ENCODE data around the gene ITGB1. TPM values are rescaled to one million over a fixed set of nuclear protein-coding genes. Genes with fewer than 3 reads are reported as not detected.
"Not testable (repeated sequence)": the region's sequence is repeated elsewhere in the genome, so short reads cannot be mapped to it uniquely, and the experiment has no call there.

ITGB1 gene
- total RNA-seq: 44.4 and 47.1 TPM in 2 replicates

- intact Hi-C loops (cut with micrococcal nuclease): loop anchor here (1.0 to 5.0 kb wide), 6 partner anchors 22 to 1636 kb away; partner anchors contain the start of gene CCDC7
These were observed at the start of gene ITGB1 for GRCh38 chr10:32958085-32959005. TSS of gene ITGB1 (minus strand) at chr10:32958230. CDS start at chr10:32935558, 22,672 bp downstream.

GRCh38 chr10:33006342-33006887, 48.4 kb upstream of the ITGB1 start:
- intact Hi-C loops (cut with micrococcal nuclease): loop anchor here (5.0 kb wide), 1 partner anchor 126 kb away; no protein-coding TSS in a partner anchor

GRCh38 chr10:33005322-33006301, 47.6 kb upstream of the ITGB1 start:
- intact Hi-C loops (cut with micrococcal nuclease): loop anchor here (5.0 kb wide), 1 partner anchor 127 kb away; no protein-coding TSS in a partner anchor

GRCh38 chr10:33001908-33002492, 44.0 kb upstream of the ITGB1 start:
- intact Hi-C loops (cut with micrococcal nuclease): no loop called here

GRCh38 chr10:32998060-32998581, 40.1 kb upstream of the ITGB1 start:
- intact Hi-C loops (cut with micrococcal nuclease): not testable (repeated sequence)

- intact Hi-C loops (cut with micrococcal nuclease): no loop called here
These were observed 37.7 kb upstream of the ITGB1 start for GRCh38 chr10:32995751-32996150.

GRCh38 chr10:32995066-32995622, 37.1 kb upstream of the ITGB1 start:
- intact Hi-C loops (cut with micrococcal nuclease): no loop called here

GRCh38 chr10:32994632-32995031, 36.6 kb upstream of the ITGB1 start:
- intact Hi-C loops (cut with micrococcal nuclease): not testable (repeated sequence)

GRCh38 chr10:32992310-32992709, 34.3 kb upstream of the ITGB1 start:
- intact Hi-C loops (cut with micrococcal nuclease): not testable (repeated sequence)

GRCh38 chr10:32990811-32991210, 32.8 kb upstream of the ITGB1 start:
- intact Hi-C loops (cut with micrococcal nuclease): no loop called here

- intact Hi-C loops (cut with micrococcal nuclease): no loop called here
These were observed 30.6 kb upstream of the ITGB1 start for GRCh38 chr10:32988604-32989003.

GRCh38 chr10:32987172-32987571, 29.1 kb upstream of the ITGB1 start:
- intact Hi-C loops (cut with micrococcal nuclease): no loop called here

GRCh38 chr10:32985775-32986350, 27.8 kb upstream of the ITGB1 start:
- intact Hi-C loops (cut with micrococcal nuclease): no loop called here

- intact Hi-C loops (cut with micrococcal nuclease): no loop called here
These were observed 27.3 kb upstream of the ITGB1 start for GRCh38 chr10:32985341-32985764.

- intact Hi-C loops (cut with micrococcal nuclease): no loop called here
These were observed 26.1 kb upstream of the ITGB1 start for GRCh38 chr10:32984003-32984600.

- intact Hi-C loops (cut with micrococcal nuclease): no loop called here
These were observed 25.2 kb upstream of the ITGB1 start for GRCh38 chr10:32982911-32983909.

GRCh38 chr10:32982293-32982709, 24.3 kb upstream of the ITGB1 start:
- intact Hi-C loops (cut with micrococcal nuclease): no loop called here

GRCh38 chr10:32981760-32982159, 23.7 kb upstream of the ITGB1 start:
- intact Hi-C loops (cut with micrococcal nuclease): no loop called here

All from T-helper 1 cell treated with Interleukin-12 subunit alpha and Interleukin-12 subunit beta and Interleukin-4 antibody, amounts not matched to agents 30 ng/mL and 1 ng/mL, for 36 hours (primary cell).